Gastroesophageal sphincter (tissue), 4 donors: Measurements from ENCODE around the gene RPL35A. TPM values are rescaled to one million over a fixed set of nuclear protein-coding genes. Genes with fewer than 3 reads are reported as not detected.
"Not testable (repeated sequence)": the region's sequence is repeated elsewhere in the genome, so short reads cannot be mapped to it uniquely, and the experiment has no call there.

Source experiments
- ATAC-seq: fragments of 150-250 bp; one replicate; pipeline ENCODE4 v1.9.1; 2016; ENCODE audit warnings: mild to moderate bottlenecking, moderate library complexity
- H3K27ac ChIP-seq, 4 donors: fragments of 200-600 bp; sonication (generic) in 3 of 4; 1 replicate in 3 of 4; 2 replicates in 1 of 4; pipeline ENCODE4 v1.5.1; 2016 to 2019
- H3K27me3 ChIP-seq: fragments of 200-600 bp; sonication (generic); one replicate; pipeline ENCODE4 v1.5.1; 2019
- H3K36me3 ChIP-seq, 2 donors: fragments of 200-600 bp; sonication (generic); one replicate each; pipeline ENCODE4 v1.5.1; 2019; ENCODE audit warnings: control low read depth in 1 of 2
- H3K4me1 ChIP-seq, 3 donors: fragments of 200-600 bp; sonication (generic); 1 replicate in 2 of 3; 2 replicates in 1 of 3; pipeline ENCODE4 v1.5.1; 2016 to 2019; ENCODE audit warnings: control low read depth in 2 of 3
- H3K4me3 ChIP-seq, 2 donors: fragments of 200-600 bp; sonication (generic); one replicate each; pipeline ENCODE4 v1.5.1; 2019; ENCODE audit warnings: mild to moderate bottlenecking in 1 of 2, moderate library complexity in 1 of 2
- H3K9me3 ChIP-seq, 3 donors: fragments of 200-600 bp; sonication (generic); one replicate each; pipeline ENCODE4 v1.5.1; 2017 to 2019; ENCODE audit warnings: control low read depth in 2 of 3
- EP300 ChIP-seq: sonication (generic); formaldehyde crosslinking; IDR thresholded peaks from one replicate; pipeline ENCODE4 v1.6.1; 2017; ENCODE audit warnings: antibody characterized with exemption, mild to moderate bottlenecking
- POLR2A ChIP-seq, 2 donors: fragments of 450-650 bp; IDR thresholded peaks; one replicate each; pipeline ENCODE4 v1.6.1; 2017; ENCODE audit warnings: antibody characterized with exemption in 2 of 2, mild to moderate bottlenecking in 2 of 2, moderate library complexity in 1 of 2
- POLR2AphosphoS5 ChIP-seq: sonication (generic); formaldehyde crosslinking; IDR thresholded peaks from one replicate; pipeline ENCODE4 v1.6.1; 2017; ENCODE audit warnings: antibody characterized with exemption
- WGBS, 2 donors: methylation state at CpG; one replicate each; pipeline ENCODE4 v1.1.5; 2018; ENCODE audit warnings: low coverage in 1 of 2; 5-methylcytosine and 5-hydroxymethylcytosine counted together
- total RNA-seq, 4 donors: library from RNA; depleted of rRNA; stranded (reverse); fragments of >200 nt; gene quantifications; one replicate each; pipeline ENCODE4 v1.1.0, GENCODE V29; 2016
- TF ChIP-seq, protein P1 (sequence below), 4 experiments: fragments of 200-600 bp in 2 of 4; fragments of 450-650 bp in 2 of 4; sonication (generic) in 1 of 4; IDR thresholded peaks; one replicate each; pipeline ENCODE4 v1.5.1; 2017 to 2019; ENCODE audit warnings: antibody characterized with exemption in 4 of 4, mild to moderate bottlenecking in 2 of 4, moderate library complexity in 2 of 4

The RPL35A gene
- 1,000 to 10,000 TPM in 1 of 4 donors, 100 to 1,000 TPM in 3; 394 to 1,032 (median 816) TPM for total RNA-seq

DNA sequence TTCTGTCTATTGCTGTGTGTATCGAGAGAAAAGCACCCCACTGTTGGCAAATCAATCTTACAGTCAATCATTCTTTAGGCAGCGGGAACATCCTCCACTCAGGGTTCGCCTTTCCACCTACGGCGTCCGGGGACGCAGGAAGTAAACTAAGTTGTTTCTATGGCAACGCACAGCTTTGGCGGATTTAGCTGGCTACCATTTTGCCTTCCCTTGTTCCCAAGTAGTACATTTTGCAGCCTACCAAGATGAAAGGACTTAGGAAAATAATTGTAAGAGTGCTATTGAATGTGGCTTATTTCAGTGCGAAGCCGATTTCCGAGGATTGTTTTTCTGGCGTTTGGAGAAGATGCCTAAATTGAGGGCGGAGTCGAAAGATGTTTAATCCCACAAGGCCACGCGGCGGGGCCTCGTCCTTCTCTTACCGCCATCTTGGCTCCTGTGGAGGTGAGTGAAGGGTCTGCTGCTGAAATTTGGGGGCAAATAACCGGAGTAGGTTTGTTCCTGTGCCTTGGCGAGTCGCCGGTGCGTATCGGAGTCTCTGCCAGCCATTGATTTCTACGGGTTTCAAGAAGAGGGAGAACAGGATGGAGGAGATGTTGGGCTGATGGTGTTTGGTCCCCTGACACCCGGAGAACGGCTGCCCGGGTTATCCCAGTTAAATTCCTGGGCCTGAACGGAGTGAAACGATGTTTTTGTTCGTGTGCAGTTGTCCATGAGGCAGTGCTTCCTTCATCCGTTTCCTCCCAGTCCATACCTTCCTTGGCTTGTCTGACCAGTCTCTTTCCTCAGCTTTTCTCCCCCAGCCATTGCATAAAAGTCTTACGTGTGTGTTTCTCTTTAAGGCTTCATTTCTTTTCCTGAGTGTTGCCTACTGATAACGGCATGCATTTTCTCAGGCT is at the start of gene RPL35A:
TSS of gene RPL35A (plus strand) at position 413 of the 899 bp plus-strand sequence. CDS start 778 bp downstream, outside the sequence.
- Histone ChIP-seq H3K36me3 (peaks cover 0 to 40% of the 10 kb centered on the region in 2 donors), H3K4me1 (peaks cover 4 to 48% (median 15%) of the 10 kb centered on the region in 3 donors), H3K9me3 (no peaks in the 10 kb centered on the region), H3K4me3 (peak within 1 kb of the TSS; percentile 60 to 90), H3K27ac (peak within 1 kb of the TSS; percentile 87 to 95 (median 90)), H3K27me3 (no peaks in the 10 kb centered on the region)
- WGBS, 2 donors: 0 to 1% methylated on average over 20 to 31 of the region's 36 CpGs
- ATAC-seq: peak; percentile 91
- TF ChIP-seq POLR2AphosphoS5: peak; percentile 89
- TF ChIP-seq POLR2A (IDR thresholded peaks at IDR 0.05): peak; percentile 57 to 75
- no peak for TF ChIP-seq EP300

DNA sequence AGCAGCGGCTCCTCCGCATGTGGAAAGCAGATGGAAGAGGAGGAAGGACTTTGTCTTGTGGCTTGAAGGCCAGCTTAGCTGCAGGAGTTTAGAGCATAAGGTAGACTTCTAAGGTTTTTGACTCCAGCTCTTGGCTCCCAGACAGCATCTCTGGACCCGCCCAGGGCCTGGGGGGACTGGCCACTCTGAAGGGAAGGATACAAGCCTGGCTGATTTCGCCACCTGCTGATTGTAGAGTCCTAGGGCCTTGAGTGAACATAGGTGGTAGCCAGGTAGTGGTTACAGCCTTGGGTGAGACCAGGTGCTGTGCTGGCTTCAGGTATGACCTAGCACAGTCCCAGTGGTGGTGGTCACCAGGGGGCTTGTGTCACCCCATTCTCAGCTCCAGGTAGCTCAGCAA is 48.4 kb upstream of the RPL35A start:
- ATAC-seq: no peak

DNA sequence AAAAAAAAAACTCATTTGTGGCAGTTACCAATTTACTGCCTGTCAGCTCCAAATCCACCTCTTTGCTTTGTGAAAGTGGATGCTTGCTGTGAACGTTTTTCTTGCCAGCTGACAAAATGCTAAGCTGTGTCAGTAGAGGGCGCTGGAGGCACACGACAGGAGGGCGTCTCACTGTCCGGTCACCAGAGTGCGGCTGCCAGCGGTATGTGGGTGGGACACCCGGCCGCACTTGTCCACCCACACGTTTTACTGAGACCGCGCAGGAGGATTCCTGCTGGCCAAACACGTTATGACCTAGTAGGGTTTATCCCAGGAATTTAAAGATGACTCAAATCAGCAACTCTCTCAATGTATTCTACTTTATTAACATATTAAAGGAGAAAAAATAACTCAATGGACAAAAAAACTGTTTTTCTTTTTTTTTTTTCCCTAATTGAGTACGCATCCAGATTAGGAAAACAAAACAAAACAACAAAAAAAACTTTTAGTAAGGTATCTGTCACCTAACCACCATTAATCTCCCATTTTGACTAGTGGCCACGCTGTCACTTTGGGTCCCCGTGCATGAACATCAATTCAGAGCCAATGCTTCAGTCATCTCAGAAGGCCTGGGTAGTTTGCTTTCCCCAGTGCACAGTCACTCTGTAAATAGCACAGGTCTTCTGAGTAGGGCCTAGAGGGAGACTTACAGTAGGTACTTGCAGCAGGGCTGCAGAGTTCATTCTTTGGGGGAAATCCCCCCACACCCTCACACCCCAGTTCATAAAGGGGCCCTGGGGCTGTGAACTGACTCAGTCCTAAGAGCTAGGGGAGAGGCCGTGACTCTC is 43.8 kb upstream of the RPL35A start:
- Histone ChIP-seq H3K4me3 (no peak overlapping the region), H3K36me3 (no peaks in the 10 kb centered on the region), H3K9me3 (no peaks in the 10 kb centered on the region), H3K27me3 (no peaks in the 10 kb centered on the region), H3K27ac (peak overlapping the region in 2 of 4 donors; percentile 38 to 52), H3K4me1 (peaks cover 0 to 11% (median 0%) of the 10 kb centered on the region in 3 donors)
- 7 to 17% methylated on average over 14 to 16 of the region's 17 CpGs for WGBS, 2 donors
- TF ChIP-seq POLR2AphosphoS5 (peak; percentile 74), EP300 (no peak), POLR2A (IDR thresholded peaks at IDR 0.05) (no peak)
- TF ChIP-seq, protein P1, sequence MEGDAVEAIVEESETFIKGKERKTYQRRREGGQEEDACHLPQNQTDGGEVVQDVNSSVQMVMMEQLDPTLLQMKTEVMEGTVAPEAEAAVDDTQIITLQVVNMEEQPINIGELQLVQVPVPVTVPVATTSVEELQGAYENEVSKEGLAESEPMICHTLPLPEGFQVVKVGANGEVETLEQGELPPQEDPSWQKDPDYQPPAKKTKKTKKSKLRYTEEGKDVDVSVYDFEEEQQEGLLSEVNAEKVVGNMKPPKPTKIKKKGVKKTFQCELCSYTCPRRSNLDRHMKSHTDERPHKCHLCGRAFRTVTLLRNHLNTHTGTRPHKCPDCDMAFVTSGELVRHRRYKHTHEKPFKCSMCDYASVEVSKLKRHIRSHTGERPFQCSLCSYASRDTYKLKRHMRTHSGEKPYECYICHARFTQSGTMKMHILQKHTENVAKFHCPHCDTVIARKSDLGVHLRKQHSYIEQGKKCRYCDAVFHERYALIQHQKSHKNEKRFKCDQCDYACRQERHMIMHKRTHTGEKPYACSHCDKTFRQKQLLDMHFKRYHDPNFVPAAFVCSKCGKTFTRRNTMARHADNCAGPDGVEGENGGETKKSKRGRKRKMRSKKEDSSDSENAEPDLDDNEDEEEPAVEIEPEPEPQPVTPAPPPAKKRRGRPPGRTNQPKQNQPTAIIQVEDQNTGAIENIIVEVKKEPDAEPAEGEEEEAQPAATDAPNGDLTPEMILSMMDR (IDR thresholded peaks at IDR 0.05): peak; percentile 78 to 94 (median 92)
- peak; percentile 100 for ATAC-seq

More for the DNA sequence above, 48.4 kb upstream of the RPL35A start:
- H3K27me3 ChIP-seq: no peaks in the 10 kb centered on the region
- 100% methylated on average over 2 of the region's 4 CpGs; no CpG with 5 or more reads in 1 of the 2 donors for WGBS, 2 donors
- H3K4me1 ChIP-seq: peaks cover 0 to 11% (median 0%) of the 10 kb centered on the region in 3 donors
- no peaks in the 10 kb centered on the region for H3K9me3 ChIP-seq
- H3K4me3 ChIP-seq: no peak overlapping the region
- no peaks in the 10 kb centered on the region for H3K36me3 ChIP-seq
- H3K27ac ChIP-seq: no peak overlapping the region
- TF ChIP-seq POLR2AphosphoS5 (no peak), POLR2A (IDR thresholded peaks at IDR 0.05) (no peak), EP300 (no peak)
- TF ChIP-seq, protein P1 (IDR thresholded peaks at IDR 0.05): no peak

DNA sequence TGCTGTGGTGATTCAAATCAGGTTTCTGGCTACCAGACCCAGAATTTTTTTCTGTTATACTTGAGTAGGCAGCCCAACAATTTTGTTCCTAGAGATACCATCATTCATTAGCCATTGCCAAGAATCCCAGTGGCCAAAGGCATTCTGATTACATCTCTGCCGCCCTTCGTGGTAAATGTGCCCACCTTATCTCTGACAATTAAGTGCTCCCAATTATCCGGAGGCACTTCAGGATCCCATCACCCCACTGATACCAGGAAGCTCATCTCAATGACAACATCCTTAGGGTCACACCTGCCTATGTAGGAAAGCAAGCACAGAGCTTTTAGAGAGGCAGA is 43.2 kb upstream of the RPL35A start:
- Histone ChIP-seq H3K27ac (peak overlapping the region in 2 of 4 donors; percentile 38 to 52), H3K27me3 (no peaks in the 10 kb centered on the region), H3K9me3 (no peaks in the 10 kb centered on the region), H3K4me1 (peaks cover 0 to 11% (median 0%) of the 10 kb centered on the region in 3 donors), H3K36me3 (no peaks in the 10 kb centered on the region), H3K4me3 (no peak overlapping the region)
- no peak for ATAC-seq
- WGBS, 2 donors: 69 to 92% methylated on average over 2 to 3 of the region's 3 CpGs
- TF ChIP-seq EP300 (no peak), POLR2AphosphoS5 (no peak), POLR2A (IDR thresholded peaks at IDR 0.05) (no peak)
- TF ChIP-seq, protein P1 (IDR thresholded peaks at IDR 0.05): no peak

DNA sequence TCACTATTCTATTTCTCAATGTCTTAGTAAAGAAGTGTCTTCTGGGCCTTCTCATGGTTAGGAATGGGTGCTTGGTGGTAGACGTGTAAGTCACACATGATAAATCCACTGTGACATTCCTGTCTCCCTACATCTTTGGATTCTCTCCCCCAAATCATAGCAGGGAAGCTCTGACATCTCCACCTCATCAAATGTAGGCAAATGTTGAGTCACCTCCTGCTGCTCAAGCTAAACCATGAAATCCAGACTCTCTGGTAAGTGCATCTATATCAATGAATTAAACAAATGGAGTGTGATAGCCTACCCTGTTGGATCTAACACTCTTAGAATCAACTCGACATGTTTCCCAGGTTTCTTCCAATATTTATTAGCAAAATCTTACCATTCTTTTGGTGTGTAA is 42.8 kb upstream of the RPL35A start:
- ATAC-seq: no peak
- 69 to 93% methylated on average over 2 of the region's 2 CpGs for WGBS, 2 donors
- TF ChIP-seq EP300 (no peak), POLR2AphosphoS5 (no peak), POLR2A (IDR thresholded peaks at IDR 0.05) (no peak)
- TF ChIP-seq, protein P1 (IDR thresholded peaks at IDR 0.05): no peak
- H3K36me3 ChIP-seq: peaks cover 0 to under 1% of the 10 kb centered on the region in 2 donors
- H3K27me3 ChIP-seq: no peaks in the 10 kb centered on the region
- no peak overlapping the region for H3K4me3 ChIP-seq
- peak overlapping the region in 1 of 4 donors; percentile 38 for H3K27ac ChIP-seq
- H3K9me3 ChIP-seq: no peaks in the 10 kb centered on the region
- peaks cover 0 to 11% (median 0%) of the 10 kb centered on the region in 3 donors for H3K4me1 ChIP-seq

DNA sequence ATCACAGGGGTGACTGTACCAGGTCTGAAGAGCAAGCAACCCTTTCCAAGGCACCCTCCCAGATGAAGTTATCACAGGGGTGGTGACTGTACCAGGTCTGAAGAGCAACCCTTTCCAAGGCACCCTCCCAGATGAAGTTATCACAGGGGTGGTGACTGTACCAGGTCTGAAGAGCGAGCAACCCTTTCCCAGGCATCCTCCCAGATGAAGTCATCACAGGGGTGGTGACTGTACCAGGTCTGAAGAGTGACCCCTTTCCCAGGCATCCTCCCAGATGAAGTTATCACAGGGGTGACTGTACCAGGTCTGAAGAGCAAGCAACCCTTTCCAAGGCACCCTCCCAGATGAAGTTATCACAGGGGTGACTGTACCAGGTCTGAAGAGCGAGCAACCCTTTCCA is 41.4 kb upstream of the RPL35A start:
- Histone ChIP-seq H3K4me1 (peaks cover 0 to 11% (median 0%) of the 10 kb centered on the region in 3 donors), H3K36me3 (peaks cover 0 to 14% of the 10 kb centered on the region in 2 donors)
- H3K27ac ChIP-seq, H3K27me3 ChIP-seq, H3K9me3 ChIP-seq, ATAC-seq, H3K4me3 ChIP-seq: not testable (repeated sequence)
- no CpG with 5 or more reads among the region's 2 CpGs for WGBS, 2 donors
